Skeletal muscle satellite cell (primary cell): ENCODE measurements around the gene C1orf35.

Experiments
- H3K27me3 ChIP-seq: 2 replicates; pipeline ENCODE4 v1.7.0; 2013; ENCODE audit warnings: low read length; ENCODE audit not compliant: control insufficient read depth, insufficient read depth
- H3K36me3 ChIP-seq: 2 replicates; pipeline ENCODE4 v1.7.0; 2013; ENCODE audit warnings: mild to moderate bottlenecking, control low read depth, low read length; ENCODE audit not compliant: insufficient read depth
- H3K4me1 ChIP-seq: 2 replicates; pipeline ENCODE4 v1.7.0; 2013; ENCODE audit warnings: low read length; ENCODE audit not compliant: control insufficient read depth, insufficient read depth
- H3K4me2 ChIP-seq: 2 replicates; pipeline ENCODE4 v1.7.0; 2013; ENCODE audit warnings: mild to moderate bottlenecking, low read length
- H3K4me3 ChIP-seq: 2 replicates; pipeline ENCODE4 v1.7.0; 2013; ENCODE audit warnings: low read length
- H3K9ac ChIP-seq: 2 replicates; pipeline ENCODE4 v1.7.0; 2013; ENCODE audit warnings: mild to moderate bottlenecking, low read depth, low read length, moderate library complexity
- H3K9me3 ChIP-seq: replicated peaks from 2 replicates; pipeline ENCODE4 v1.7.0; 2013; ENCODE audit warnings: mild to moderate bottlenecking, control low read depth, low read length

Gene C1orf35

DNA sequence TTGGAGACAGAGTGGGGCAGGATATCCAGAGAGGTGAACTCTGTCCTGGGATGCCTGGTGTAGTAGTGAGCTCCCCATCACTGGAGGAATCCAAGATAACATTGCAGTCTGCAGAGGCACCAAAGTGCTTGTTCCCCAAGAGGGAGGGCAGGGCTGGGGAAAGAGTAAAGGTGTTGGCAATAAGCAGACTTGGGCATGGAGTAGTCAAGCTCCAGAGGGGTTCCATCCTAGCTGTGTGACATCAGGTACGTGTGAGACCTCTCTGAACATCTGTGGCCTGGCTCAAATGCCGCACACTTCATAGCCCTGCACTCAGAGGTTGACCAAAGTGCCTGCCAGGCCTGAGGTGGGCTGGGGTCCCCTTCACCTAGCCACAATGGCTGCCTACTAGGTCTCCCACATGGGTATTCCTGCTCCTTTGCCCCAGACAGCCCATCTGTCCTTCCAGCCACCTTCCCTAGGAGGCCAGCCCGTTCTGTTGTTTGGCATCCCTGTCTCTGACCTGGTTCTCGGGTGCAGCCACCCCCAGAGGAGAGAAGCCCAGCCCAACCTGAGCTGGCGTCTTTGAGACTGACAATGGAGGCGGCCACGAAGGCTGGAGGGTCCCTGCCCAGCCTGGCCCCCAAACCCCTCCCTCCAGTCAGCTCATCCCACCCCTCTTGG is 23.4 kb downstream of the C1orf35 start:
- Histone ChIP-seq H3K36me3 (peaks cover 12% of the 10 kb centered on the region), H3K9me3 (no peaks in the 10 kb centered on the region), H3K27me3 (peaks cover 10% of the 10 kb centered on the region), H3K9ac (no peak overlapping the region), H3K4me1 (peaks cover 10% of the 10 kb centered on the region), H3K4me2 (no peak overlapping the region), H3K4me3 (no peak overlapping the region)

DNA sequence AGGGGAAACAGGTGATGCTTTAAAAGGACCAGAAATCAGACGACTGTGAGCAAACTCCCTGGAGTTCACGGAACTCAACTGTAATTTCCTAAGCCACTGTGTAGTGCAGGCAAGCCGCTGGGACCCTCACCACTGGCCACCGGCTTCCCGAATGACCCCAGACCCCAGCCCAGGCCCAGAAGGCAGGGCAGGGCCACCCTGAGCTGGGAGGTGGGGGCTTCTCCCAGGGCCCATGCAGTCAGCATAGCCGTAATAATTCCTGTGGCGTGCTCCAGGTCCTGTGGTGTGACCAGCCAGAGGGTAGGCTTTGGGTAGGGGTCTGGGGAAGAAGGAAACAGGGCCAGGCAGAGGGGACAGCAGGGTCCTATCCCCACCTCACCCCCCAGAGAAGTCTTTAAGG is 24.1 kb downstream of the C1orf35 start:
- H3K27me3 ChIP-seq = peaks cover 11% of the 10 kb centered on the region
- H3K9ac ChIP-seq = no peak overlapping the region
- H3K4me3 ChIP-seq = no peak overlapping the region
- no peaks in the 10 kb centered on the region for H3K9me3 ChIP-seq
- no peak overlapping the region for H3K4me2 ChIP-seq
- H3K36me3 ChIP-seq = peaks cover 11% of the 10 kb centered on the region
- peaks cover 7% of the 10 kb centered on the region for H3K4me1 ChIP-seq

DNA sequence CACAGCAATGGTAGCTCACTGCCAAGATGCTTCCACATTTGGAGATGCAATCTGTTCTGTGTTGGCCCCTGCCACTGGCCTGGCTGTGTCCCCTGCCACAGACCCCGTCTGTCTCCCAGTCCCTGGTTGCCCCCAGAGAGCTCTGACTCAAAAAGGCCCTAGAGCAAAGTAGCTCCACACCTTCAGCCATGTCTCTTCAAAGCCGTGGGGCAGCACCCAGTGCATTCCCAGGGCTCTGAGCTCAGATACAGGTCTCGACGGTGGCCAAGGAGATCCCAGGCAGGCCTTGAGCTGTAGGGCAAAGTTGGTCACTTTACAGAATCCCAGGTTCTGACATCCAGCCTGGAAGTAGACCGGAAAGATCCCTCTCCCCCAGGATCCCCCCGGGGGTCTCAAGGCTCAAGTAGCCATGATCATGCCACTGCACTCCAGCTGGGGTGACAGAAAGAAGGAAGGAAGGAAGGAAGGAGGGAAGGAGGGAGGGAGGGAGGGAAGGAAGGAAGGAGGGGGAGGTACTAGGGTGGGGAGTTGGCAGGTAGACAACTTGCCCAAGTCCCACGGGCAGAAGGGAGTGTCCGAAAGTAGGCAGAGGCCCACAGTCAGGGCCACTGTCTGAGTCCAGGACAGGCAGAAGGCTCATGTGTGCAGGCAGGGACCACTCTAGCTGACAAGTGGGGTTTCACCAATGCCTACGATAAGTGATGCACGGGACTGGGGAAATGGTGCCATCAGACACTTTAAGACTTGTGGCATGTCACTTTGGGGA is 25.4 kb downstream of the C1orf35 start:
- Histone ChIP-seq H3K4me1 (peaks cover 7% of the 10 kb centered on the region), H3K9ac (no peak overlapping the region), H3K27me3 (peaks cover 12% of the 10 kb centered on the region), H3K4me3 (no peak overlapping the region), H3K9me3 (no peaks in the 10 kb centered on the region), H3K36me3 (no peaks in the 10 kb centered on the region), H3K4me2 (no peak overlapping the region)

DNA sequence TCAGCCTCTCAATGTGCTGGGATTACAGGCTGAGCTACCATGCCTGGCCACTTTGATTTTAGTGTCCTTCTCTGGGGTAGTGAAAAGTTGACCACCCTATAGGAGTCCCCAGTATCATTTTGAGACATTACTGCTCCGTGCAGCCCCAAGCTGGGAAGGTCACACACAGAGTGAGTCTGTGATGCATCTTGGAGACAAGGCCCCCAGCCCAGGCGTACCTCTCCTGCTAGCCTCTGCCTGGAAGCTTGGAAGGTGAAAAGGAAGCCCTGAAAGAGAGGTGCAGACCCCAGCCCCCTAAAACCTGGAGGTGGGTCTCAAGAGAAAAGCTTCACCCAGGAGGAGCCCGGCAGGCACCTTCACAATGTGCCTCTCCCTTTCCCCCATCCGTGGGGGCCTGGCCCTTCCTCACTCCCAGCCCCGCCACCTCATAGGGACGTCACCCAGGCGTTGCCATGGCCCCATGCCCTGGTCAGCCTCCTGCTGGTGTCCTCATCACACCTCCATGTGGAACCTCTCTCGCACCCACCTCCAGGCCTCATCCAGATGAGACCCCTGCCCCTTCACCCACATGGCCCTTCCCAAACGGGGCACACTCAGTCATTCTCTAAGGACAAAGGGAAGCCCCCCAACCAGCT is 26.2 kb downstream of the C1orf35 start:
- no peaks in the 10 kb centered on the region for H3K36me3 ChIP-seq
- H3K9me3 ChIP-seq = no peaks in the 10 kb centered on the region
- peaks cover 7% of the 10 kb centered on the region for H3K4me1 ChIP-seq
- no peak overlapping the region for H3K4me3 ChIP-seq
- H3K9ac ChIP-seq = no peak overlapping the region
- H3K4me2 ChIP-seq = no peak overlapping the region
- peaks cover 12% of the 10 kb centered on the region for H3K27me3 ChIP-seq

DNA sequence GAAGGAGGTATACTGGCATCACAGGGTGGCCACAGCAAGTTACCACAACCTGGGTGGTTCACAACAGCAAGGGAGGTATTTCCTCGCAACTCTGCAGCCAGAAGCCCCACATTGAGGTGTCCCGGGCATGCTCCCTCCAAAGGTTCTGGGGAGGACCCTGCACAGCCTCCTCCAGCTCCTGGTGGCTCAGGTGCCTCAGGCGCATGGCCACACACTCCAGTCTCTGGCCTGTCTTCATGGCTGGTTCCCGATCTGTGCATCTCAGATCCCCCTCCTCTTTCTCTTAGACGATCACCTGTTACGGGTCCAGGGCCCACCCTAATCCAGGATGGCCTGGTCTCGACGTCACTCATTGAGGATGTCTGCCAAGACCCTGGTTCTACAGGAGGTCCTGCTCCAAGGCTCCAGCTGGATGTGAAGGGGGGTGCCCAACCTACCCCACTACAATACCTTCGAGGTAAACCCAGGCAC is 27.3 kb downstream of the C1orf35 start:
- Histone ChIP-seq H3K4me1 (no peaks in the 10 kb centered on the region), H3K27me3 (peaks cover 15% of the 10 kb centered on the region), H3K9ac (no peak overlapping the region), H3K9me3 (no peaks in the 10 kb centered on the region), H3K4me2 (no peak overlapping the region), H3K36me3 (no peaks in the 10 kb centered on the region), H3K4me3 (no peak overlapping the region)

DNA sequence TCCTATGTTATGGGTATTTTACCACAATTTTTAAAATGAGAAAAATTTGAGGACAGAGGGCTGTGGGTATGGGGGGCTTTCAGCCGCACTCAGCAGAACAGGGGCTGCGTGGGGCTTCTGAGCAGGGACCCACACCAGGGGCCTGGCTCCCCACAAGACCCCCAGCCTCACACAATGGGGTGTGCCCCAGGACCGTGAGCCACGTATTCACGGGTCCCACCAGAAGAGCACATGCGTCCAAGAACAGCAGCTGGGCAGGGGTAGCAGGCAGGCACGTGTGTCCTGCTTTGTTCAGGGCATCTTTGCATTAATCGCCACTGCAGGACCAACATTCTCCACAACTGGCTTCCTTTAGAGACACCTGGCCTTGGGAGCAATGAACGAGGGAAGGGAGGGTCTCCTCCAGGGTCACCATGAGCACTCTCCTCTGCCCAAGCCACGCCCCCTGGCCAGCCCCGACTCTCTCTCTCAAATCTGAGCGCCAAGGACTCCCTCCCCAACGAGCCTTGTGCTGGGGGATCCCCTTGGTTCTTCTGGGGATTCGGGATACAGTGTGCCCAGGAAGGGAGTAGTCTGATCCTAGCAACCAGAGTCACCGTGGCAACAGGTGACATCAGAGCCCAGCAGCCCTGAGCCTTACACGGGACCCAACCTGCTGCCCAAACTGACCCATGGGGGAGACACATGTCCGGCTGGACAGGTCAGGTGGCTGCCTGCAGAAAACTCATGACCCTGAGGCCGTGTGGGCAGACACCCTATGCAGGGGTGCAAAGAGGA is 28.0 kb downstream of the C1orf35 start:
- peaks cover 15% of the 10 kb centered on the region for H3K27me3 ChIP-seq
- H3K36me3 ChIP-seq = no peaks in the 10 kb centered on the region
- H3K4me3 ChIP-seq = no peak overlapping the region
- no peaks in the 10 kb centered on the region for H3K4me1 ChIP-seq
- no peak overlapping the region for H3K9ac ChIP-seq
- no peaks in the 10 kb centered on the region for H3K9me3 ChIP-seq
- no peak overlapping the region for H3K4me2 ChIP-seq

DNA sequence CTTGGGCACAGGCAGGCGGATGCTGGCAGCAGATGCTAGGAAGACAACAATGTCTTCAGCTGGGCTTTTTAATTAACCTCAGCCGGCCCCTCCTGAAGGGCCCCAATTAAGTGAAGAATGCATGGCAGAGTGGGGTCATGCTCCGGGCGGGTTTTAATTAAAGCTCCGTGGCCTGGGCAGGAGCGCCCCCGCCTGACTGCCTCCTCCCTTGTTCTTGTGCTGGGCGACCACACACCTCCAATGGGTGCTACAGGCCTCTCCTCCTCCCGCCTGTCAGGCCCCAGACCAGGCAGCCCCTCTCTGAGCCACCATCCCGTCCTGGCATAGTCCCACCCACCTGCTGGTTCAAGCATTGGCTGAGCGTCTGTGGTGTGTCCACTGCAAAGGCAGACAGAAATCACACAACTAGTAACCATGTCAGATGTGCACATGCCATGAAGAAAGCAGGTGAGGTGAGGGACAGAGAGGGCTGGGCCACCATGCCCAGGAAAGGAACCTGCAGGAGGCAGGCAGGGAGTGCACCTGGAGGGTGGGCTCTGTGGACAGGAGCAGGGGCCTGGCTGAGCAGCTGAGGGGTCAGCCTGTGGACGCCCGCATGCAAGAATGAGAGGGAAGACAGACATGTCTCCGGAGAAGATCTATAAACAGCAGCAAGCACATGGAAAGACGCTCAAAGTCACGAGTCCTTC is 29.1 kb downstream of the C1orf35 start:
- H3K4me3 ChIP-seq = no peak overlapping the region
- no peaks in the 10 kb centered on the region for H3K36me3 ChIP-seq
- no peaks in the 10 kb centered on the region for H3K9me3 ChIP-seq
- H3K27me3 ChIP-seq = peaks cover 15% of the 10 kb centered on the region
- H3K4me2 ChIP-seq = no peak overlapping the region
- H3K4me1 ChIP-seq = no peaks in the 10 kb centered on the region
- H3K9ac ChIP-seq = no peak overlapping the region

DNA sequence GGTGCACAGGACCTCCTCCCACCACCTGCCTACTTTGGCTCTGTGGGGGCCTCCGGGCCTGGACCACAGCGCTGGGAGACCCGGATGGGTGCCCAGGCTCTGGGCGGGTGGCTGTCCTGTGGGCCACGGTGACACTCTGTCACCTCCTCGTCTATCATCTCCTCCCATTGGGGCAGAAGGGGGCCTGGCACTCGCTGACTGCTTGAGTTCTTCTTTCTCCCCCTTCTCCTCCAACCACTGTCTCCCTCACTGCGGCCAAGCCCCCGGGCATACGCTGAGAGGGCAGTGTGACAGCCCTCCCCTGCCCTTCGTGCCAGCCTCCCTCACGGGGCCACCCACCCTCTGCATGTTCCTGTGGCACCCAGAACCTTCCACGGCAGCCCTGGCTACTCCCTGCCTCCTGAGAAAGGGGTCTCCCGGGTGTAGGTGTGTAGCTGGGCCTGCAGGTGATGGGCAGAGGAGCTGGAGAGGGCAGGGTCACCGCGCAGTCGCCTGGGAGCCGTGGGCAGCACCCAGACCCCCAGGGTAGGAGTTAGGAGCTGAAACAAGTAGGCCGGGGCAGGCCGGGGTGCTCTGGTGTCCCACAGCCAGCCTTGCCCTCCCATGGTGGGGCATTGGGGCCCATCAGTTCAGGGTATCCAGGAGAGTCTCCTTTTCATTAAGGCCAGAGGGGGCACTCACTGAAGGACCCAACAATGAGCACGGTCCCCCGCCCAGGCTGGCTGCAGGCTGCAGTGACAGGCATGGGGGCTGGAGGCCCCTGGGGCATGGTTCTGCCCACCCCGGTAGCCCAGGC is 29.9 kb downstream of the C1orf35 start:
- Histone ChIP-seq H3K9ac (no peak overlapping the region), H3K36me3 (no peaks in the 10 kb centered on the region), H3K9me3 (no peaks in the 10 kb centered on the region), H3K4me2 (no peak overlapping the region), H3K27me3 (peaks cover 15% of the 10 kb centered on the region), H3K4me1 (no peaks in the 10 kb centered on the region), H3K4me3 (no peak overlapping the region)

DNA sequence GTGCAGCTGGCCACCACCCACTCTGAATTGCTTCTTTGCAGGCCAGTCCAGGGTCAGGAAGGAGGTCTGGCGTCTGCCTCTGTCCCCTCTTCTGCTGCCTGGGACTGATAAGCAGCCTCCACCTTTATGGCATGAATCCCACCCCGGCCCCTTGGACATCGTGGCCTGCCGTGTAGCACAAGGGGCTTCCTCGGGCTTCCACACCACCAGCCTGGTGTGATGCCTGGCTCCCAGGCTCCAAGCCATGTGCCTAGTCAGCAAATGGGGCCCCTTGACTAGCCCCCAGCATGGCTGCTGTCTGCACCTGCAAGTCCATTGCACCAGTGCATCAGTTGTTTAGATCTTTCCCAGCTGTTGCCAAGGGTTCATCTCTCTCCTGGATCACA is 30.5 kb downstream of the C1orf35 start:
- Histone ChIP-seq H3K27me3 (peaks cover 15% of the 10 kb centered on the region), H3K4me1 (no peaks in the 10 kb centered on the region), H3K9me3 (no peaks in the 10 kb centered on the region), H3K4me2 (no peak overlapping the region), H3K9ac (no peak overlapping the region), H3K36me3 (no peaks in the 10 kb centered on the region), H3K4me3 (no peak overlapping the region)

DNA sequence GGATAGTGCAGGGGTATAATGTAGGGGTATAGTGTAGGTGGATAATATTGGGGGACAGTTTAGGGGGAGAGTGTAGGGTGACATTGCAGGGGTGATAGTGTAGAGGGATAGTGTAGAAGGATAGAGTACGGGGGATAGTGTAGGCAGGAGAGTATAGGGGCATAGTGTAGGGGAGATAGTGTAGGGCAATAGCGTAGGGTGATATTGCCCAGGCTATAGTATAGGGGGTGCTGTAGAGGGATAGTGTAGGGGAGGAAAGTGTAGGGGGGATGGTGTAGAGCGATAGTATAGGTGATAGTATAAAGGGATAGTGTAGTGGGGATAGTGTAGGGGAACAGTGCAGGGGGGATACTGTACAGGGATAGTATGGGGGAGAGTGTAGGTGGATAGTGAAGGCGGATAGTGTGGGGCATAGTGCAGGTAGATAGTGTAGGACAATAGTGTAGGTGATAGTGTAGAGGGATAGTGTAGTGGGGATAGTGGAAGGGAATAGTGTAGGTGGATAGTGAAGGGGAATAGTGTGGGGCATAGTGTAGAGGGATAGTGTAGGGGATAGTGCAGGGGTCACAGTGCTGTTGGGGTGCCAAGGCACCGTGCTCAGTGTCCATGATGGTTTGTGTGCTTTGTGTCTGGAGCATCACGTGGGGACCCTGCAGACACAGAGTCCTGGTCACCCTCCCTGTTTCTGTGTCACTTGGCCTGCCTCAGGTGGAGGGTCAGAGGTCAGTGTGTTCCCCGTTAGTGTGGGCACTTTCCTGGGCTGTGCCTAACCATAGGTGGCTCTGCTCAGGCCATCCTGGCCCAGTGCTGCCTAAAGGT is 31.1 kb downstream of the C1orf35 start:
- Histone ChIP-seq H3K9ac (no peak overlapping the region), H3K27me3 (peaks cover 21% of the 10 kb centered on the region), H3K4me3 (no peak overlapping the region), H3K4me1 (no peaks in the 10 kb centered on the region), H3K9me3 (no peaks in the 10 kb centered on the region), H3K36me3 (no peaks in the 10 kb centered on the region), H3K4me2 (no peak overlapping the region)
